Caki2 (cell line): ENCODE data around the gene ADM2. TPM values are rescaled to one million over a fixed set of nuclear protein-coding genes. Genes with fewer than 3 reads are reported as not detected.
"Not testable (repeated sequence)": the region's sequence is repeated elsewhere in the genome, so short reads cannot be mapped to it uniquely, and the experiment has no call there.

Experiments used
- DNase-seq: peaks from one replicate; pipeline ENCODE4 v3.0.0-alpha.2; 2015; ENCODE audit warnings: low read depth
- in situ Hi-C: cut with HindIII; loops from 2 replicates; pipeline ENCODE4 v1.10.0; 2016; ENCODE audit warnings: low sequenced_read_pairs, low pct_unique_long_range_greater_than_20kb, mixed read lengths
- total RNA-seq: library from RNA; depleted of rRNA; stranded (reverse); fragments of >200 nt; shearing (Covaris generic); gene quantifications from 2 replicates; pipeline ENCODE4 v1.2.3, GENCODE V29; 2014; ENCODE audit warnings: low replicate concordance

The ADM2 gene
- total RNA-seq, 1 experiment from 2014 or later = 5.0 TPM

DNA sequence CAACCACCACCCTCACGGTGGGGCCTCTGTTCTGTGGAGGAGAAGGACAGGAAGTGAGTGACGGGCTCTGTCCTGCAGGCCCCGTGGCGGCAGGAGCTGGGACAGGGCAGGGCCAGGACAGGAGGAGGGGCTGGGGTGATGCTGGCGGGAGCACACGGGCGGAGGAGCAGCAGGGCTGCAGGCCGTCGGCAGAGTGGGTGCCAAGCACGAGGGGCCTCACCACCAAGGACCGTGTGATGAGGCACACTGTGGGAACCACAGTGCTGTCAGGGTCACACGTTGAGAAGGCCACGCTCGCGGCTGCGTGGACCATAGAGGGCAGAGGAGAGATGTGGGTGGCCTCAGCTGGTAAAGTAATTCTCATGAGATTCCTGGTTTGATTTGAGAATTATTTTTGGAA, 35.5 kb downstream of the ADM2 start:
- in situ Hi-C loops = no loop called here
- no peak for DNase-seq

DNA sequence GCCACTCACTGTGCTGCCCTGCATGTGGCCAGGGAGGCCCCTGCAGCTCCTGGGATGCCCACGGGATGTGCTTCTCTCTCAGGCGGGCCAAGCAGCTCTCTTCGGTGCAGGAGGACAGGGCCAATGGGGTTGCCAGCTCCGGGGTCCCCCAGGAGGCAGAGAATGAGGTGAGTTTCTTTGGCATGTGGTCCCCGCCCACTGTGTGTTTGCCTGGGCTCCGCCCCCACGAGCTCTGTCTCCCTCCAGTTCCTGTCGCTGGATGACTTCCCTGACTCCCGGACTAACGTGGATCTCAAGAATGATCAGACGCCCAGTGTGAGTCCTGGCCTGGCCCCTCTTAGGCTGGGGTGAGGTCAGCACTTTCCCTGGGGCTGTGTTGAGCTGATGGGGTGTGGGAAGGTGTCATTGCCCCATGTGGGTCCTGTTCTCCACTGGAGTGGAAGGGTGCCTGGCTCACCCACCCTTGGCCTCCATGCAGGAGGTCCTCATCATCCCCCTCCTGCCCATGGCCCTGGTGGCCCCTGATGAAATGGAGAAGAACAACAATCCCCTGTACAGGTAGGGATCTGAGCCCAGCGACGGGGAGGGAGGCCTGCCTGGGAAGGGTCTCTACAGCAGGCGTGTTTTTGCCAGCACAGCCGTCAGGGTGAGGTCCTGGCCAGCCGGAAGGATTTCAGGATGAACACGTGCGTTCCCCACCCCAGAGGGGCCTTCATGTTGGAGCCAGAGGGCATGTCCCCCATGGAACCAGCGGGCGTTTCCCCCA, 36.3 kb downstream of the ADM2 start:
- no peak for DNase-seq
- in situ Hi-C loops = no loop called here

DNA sequence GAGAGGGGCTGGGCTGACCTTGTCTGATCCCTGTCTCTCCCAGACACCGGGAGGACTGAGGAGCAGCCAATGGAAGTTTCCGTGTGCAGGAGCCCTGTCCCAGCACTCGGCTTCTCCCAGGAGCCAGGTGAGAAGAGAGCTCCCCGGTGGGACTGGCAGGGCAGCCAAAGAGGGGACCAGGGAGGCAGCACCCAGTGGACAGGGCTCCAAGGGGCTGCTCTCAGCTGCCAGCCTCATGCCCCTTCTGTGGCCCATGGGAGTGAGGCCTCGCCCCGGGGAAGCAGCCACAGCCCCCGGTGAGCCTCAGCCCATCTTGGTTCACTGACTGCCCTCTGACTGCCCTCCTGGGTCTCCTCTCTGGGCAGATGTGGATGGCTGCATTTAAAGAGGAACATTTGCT, 37.3 kb downstream of the ADM2 start:
- in situ Hi-C loops = no loop called here
- DNase-seq = no peak

DNA sequence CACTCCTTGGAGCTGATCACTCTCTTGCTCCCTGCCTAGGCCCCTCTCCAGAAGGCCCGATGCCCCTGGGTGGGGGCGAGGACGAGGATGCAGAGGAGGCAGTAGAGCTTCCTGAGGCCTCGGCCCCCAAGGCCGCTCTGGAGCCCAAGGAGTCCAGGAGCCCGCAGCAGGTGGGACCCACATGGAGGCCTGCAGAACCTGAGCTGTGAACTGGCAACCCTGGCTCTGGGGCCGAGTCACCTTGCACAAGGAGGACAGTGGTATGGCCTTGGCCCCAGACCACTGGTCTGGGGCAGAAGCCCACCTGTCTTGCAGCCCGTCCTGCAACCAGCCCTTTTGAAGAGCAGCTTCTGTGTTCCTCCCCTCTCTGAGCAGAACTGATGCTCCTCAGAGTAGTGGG, 37.8 kb downstream of the ADM2 start:
- in situ Hi-C loops = no loop called here
- DNase-seq = no peak

DNA sequence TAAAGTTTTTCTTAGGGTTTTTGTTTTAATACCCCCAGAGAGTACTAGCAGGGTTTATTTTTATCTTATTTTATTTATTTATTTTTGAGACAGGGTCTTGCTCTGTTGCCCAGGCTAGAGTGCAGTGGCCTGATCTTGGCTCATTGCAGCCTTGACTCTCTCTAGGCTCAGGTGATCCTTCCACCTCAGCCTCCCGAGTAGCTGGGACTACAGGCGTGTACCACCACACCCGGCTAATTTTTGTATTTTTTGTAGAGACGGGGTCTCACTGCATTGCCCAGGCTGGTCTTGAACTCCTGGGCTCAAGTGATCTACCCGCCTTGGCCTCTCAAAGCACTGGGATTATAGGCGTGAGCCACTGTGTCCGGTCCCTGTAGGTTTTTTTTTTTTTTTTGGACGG, 38.8 kb downstream of the ADM2 start:
- DNase-seq, in situ Hi-C loops: not testable (repeated sequence)

DNA sequence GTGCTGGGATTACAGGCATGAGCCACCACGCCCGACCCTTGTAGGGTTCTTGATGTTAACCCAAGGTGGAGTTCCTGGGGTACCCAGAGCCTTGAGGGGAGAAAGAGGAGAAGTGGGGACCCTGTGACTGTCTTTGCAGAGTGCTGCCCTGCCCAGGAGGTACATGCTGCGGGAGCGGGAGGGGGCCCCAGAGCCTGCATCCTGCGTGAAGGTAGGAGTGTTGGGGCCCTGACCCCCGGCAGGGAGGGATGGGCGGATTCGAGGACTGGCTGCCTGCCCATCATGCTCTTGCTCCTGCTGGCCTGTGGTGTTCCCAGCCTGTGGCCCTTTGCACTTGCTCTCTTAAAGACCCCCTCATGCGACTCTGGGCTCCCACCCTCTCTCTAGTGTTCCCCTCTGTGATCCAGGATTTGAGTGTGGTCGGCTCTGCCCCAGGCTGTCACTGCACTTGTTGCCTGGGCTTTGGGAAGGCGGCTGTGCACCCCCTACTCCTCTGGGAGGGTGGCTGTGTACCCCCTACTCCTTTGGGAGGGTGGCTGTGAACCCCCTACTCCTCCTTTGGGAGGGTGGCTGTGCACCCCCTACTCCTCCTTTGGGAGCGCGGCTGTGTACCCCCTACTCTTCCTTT, 39.6 kb downstream of the ADM2 start:
- no peak for DNase-seq
- in situ Hi-C loops = no loop called here

DNA sequence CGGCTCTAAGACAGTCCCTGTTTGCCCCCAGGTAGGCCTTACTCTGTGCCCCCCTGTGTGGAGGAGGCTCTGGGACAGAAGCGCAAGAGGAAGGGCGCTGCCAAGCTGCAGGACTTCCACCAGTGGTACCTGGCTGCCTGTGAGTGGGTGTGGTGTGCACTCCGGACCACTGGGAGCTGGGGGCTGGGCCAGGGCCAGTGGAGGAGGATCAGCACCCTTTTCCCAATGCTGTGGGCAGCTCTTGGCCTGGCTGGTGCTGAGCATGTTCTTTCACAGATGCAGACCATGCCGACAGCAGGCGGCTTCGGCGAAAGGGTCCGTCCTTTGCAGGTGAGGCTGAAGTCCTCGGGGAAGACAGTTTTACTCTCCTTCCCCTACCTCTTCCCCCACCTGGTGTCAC, 40.4 kb downstream of the ADM2 start:
- in situ Hi-C loops = no loop called here
- no peak for DNase-seq

DNA sequence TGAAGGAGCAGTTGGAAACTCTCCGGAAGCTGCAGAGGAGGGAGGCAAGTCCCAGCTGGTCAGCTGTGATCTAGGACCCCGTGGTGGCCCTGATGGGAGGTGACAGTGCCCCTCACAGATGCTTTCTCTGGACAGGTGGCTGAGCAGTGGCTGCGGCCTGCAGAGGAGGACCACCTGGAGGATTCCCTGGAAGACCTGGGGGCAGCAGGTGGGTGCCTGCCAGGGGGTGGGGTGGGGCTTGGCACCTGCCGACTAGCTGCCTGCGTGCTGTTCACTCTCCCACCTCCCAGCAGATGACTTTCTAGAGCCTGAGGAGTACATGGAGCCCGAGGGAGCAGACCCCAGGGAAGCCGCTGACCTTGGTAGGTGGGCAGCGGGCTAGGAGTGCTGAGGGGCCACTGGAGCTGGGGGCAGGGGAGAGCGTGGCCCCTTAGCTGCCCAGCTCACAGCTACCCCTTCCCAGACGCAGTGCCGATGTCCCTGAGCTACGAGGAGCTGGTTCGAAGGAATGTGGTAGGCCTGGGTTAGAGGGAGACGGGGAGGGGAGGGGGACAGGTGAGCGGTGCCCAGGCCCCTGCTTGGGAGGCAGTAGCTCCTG, 41.0 kb downstream of the ADM2 start:
- in situ Hi-C loops = no loop called here

DNA sequence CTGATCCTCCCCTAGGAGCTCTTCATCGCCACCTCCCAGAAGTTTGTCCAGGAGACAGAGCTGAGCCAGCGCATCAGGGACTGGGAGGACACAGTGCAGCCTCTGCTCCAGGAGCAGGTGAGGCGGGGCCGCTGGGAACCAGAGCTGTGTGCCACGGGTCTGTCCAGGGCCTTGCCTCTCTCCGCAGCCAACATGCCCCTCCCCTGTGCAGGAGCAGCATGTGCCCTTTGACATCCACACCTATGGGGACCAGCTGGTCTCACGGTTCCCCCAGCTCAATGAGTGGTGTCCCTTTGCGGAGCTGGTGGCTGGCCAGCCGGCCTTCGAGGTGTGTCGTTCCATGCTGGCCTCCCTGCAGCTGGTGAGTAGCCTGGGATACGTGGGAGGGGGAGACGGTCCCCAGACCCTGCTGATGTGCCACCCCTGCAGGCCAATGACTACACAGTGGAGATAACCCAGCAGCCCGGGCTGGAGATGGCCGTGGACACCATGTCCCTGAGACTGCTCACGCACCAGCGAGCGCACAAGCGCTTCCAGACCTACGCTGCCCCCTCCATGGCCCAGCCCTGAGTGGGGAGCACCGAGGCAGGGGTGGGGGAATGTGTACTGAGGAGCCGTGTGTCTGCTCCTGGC, 41.6 kb downstream of the ADM2 start:
- no peak for DNase-seq
- in situ Hi-C loops = no loop called here

More for the DNA sequence above, 41.0 kb downstream of the ADM2 start:
- no peak for DNase-seq

DNA sequence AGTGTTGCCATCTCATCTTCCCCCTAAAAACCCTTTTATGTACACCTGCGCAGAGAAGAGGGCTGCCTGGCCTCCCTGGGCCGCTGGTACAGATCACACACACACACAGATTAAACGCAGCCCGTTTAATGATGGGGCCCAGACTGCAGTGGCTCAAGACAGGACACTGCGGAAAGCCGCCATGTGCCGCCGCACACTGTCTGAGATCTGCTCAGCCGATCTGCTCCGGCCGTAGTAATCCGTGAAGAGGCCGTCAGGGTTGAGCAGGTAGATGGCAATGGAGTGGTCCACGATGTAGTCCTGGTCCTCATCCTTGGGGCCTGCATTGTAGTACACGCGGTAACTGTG, 42.1 kb downstream of the ADM2 start:
- DNase-seq = no peak
- in situ Hi-C loops = no loop called here

DNA sequence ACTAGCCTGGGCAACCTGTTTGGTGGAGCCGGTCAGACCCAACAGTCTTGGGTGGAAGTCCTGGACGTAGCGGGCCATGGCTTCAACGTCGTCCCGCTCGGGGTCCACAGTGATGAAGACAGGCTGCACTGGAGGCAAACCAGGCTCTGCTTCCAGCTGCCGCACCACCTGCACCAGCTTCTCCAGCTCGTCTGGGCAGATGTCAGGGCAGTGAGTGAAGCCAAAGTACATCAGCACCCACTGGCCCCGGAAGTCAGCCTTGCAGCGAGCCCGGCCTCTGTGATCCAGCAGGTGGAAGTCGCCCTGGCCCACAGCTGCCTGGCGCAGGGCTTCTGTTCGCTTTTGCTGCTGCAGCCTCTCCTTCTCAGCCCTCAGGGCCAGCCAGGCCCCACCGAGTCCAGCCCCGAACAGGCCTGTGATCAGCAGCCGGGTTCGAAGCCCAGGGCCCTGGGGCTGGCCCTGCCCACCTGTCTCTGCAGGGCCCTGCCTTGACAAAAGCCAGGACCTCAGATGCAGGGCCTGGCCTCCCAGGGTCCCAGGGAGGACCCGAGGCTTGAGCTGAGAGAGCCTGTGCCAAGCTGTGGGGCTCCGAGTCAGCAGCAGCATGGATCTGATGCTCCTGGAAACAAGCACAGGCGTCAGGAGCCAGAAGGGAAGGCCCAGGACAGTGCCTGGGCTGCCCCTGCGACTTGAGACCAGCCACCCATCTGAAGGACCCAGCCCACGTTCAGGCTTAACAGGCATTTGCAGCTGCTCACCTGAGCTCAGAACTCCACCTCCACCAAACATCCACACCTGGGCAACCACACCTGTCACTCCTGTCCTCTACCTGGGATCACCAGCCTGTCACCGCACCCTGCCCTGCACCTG, 42.7 kb downstream of the ADM2 start:
- no peak for DNase-seq
- in situ Hi-C loops = no loop called here

DNA sequence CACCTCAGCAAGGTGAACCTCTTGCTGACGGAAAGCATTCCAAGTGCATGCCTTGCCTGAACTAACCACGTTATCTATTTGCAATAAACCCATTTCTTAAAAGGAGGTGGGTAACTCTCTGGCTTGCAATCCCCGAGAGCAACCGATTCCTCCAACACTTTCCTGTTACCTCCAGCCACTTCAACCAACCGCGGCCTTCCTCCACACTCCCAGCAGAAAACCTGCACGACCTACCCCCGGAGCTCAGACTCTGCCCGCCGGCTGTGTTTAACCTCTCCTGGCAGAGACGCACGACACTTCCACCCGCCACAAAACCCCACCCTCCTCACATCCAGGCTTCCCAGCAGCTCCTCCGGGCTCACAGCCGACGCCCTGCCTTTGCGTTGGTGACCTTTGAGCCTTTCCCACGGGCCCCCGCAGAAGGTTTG, 43.3 kb downstream of the ADM2 start:
- no peak for DNase-seq
- in situ Hi-C loops = no loop called here

DNA sequence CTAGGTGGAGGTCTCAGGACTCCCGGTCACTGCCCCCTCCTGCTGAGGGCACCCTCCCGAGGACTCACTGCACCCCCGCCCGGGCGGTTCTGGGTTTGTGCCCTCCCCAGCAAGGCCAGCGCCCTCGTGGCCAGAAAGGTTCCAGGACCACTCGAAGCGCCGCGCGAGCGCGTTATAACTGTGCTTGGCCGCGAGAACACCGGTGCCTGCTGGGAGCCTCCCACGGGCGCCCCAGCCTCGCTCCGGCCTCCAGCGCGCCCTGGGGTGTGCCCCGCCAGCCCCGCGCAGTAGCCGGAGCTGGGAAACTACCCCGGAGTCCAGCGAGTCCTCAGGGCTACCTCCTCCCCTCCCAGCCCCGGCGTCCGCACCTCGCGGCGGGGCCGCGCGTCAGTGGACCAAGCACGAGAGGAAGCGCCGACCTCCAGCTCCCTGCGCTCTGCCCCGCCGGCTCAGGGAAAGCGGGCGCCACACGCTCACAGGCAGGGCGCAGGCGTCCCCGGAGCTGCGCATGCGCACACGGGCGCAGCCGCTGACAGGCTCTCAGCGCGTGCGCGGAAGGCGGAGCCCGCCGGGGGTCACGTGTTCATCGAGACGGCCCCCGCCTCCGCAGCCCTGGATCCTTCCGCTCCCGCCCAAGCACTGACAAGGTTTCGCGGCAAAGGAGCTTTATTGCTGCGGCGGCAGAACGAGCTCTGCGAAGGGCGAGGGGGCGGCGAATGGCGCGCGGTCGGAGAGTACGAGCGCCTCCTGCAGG, 43.9 kb downstream of the ADM2 start, which contains the start of gene SCO2:
TSS of gene SCO2 (minus strand) at position 495 of the 754 bp plus-strand sequence. CDS start 1,187 bp downstream, outside the sequence.
- in situ Hi-C loops = no loop called here
- DNase-seq = peak; percentile 98

DNA sequence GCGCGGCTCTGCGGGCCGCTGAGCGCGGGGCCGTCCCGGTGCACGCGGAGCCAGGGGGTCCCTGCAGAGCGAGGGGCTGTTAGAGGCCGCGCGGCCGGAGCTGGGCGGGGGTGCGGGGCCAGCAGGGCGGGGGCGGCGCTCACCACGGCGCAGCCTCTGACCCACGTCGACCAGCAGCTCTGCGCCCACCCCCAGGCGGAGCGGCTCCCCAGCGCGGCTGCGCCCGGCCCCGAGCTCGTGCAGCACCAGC, 44.4 kb downstream of the ADM2 start:
- DNase-seq = no peak
- in situ Hi-C loops = no loop called here

DNA sequence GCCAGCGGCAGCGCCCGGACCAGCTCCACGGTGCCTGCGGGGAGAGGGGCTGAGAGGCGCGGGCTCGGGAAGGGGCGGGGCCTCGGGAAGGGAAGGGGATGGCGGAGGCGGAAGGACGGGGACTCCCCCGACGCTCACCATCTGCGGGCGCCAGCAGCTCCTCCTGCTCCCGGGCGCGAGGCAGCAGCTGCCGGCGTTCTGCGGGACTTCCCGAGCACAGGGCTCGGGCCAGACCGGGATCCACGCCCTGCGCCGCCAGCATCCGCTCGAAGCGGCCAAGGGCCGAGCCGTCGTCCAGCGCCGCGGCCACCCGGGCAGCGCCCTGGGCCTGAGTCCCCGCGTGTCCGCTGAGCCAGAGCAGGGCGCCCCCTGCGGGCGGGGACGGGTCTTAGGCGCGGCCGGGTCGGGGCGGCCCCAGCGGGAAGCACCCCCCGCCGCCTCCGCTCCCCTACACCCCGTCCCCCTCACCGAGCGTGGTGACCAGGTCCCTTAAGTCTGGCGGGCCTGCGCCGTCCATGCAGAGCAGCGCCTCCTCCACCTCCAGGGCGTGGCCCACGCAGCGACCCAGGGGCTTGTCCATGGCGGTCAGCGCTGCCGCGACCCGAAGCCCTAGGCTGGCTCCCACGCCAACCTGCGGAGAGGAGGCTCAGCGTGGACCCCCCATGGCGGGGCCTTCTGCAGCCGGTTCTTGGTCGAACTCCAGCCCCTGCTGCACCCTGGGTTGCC, 44.9 kb downstream of the ADM2 start:
- peak; percentile 91 for DNase-seq
- in situ Hi-C loops = no loop called here

DNA sequence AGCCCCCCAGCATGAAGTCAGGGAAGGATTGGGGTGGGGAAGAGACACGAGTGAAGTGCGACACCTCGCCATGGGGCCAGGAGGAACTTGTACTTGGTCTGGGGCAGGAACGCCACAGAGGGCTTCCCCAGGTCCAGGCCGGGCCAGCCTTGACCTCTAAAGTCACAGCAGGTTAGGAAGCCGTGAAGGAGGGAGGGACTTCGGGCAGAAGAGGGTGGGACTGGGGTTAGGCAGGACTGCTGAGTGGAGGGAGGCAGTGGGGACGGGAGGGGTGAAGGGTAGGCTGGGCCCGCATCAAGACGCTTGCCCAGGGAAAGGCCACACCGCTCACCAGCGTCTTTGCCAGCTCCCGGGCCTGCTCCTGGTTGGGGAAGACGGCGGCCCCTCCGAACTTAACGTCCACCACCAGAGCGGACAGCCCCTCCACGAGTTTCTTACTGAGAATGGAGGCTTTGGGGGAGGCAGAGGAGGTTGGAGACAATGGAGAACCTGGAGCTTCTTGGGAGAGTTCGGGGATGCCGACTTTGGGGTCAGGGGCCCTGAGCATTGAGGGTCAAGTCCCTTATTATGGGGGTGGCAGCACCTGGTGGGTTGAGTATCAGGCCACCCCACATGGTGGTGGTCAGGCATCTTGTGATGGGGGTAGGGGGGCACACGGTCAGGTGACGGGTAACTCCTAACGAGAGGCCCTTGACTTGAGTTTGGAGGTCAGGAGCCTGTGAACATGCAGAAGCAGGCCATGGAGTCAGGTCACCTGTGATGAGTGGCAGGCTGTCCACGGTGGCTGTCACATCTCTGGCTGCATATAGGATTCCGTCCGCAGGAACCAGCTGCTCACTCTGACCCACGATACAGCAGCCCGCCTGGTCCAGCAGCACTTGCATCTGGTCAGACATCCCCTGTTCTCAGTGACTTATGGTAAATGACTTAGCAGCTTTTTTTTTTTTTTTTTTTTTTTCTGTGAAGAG, 45.8 kb downstream of the ADM2 start:
- in situ Hi-C loops = no loop called here
- DNase-seq = peak; percentile 83
